ENCODE results near the gene ZBTB34.

The ZBTB34 gene

DNA sequence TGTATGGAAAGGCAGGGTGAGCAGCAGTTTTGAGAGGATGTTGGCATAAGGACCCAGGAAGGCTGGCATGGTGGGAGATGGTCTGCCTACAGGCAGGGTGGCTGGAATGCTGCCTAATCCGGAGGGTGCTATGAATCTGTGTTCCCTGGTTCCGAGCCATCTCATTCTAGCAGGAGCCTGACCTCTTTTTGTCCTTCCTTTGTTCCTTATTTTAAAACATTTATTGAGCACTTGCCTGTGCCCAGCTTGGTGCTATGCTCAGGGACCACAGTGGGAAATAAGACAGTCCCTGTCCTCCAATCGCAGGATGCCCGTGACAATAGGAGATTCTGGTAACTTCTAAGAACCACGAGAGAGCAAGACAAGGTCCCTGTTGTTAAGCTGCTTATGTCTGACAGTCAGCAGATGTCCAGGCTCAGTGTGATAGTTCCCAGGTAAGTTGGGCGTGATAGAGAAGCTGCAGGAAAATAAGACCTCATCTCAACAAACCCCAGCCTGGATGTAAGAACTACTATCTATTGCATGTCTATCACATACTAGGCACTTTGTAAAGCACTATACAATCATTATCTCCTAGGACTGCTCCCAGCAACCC is 9.1 kb upstream of the ZBTB34 start:
- H3K9me3 ChIP-seq (ENCODE audit: insufficient read depth, low read length), result no peaks in the 10 kb centered on the region
- no peak overlapping the region for H3K4me3 ChIP-seq (ENCODE audit: low read length)
- H3K4me2 ChIP-seq (ENCODE audit: low read length), result no peak overlapping the region
- no peak overlapping the region for H3K27ac ChIP-seq (ENCODE audit: low read length)
- H3K4me1 ChIP-seq (ENCODE audit: low read length), result no peaks in the 10 kb centered on the region
- no peaks in the 10 kb centered on the region for H4K20me1 ChIP-seq (ENCODE audit: insufficient read depth, low read length)
- H2AFZ ChIP-seq (ENCODE audit: low read depth, low read length), result no peak overlapping the region
- H3K27me3 ChIP-seq (ENCODE audit: low read depth, low read length), result peaks cover 31% of the 10 kb centered on the region
- H3K9ac ChIP-seq (ENCODE audit: low read length), result no peak overlapping the region
- no peaks in the 10 kb centered on the region for H3K36me3 ChIP-seq (replicated peaks; ENCODE audit: low read depth, low read length)
- no peaks in the 10 kb centered on the region for H3K79me2 ChIP-seq (ENCODE audit: low read length)
- no peak for TF ChIP-seq CTCF (IDR thresholded peaks at IDR 0.05; ENCODE audit: low read depth, low read length)

DNA sequence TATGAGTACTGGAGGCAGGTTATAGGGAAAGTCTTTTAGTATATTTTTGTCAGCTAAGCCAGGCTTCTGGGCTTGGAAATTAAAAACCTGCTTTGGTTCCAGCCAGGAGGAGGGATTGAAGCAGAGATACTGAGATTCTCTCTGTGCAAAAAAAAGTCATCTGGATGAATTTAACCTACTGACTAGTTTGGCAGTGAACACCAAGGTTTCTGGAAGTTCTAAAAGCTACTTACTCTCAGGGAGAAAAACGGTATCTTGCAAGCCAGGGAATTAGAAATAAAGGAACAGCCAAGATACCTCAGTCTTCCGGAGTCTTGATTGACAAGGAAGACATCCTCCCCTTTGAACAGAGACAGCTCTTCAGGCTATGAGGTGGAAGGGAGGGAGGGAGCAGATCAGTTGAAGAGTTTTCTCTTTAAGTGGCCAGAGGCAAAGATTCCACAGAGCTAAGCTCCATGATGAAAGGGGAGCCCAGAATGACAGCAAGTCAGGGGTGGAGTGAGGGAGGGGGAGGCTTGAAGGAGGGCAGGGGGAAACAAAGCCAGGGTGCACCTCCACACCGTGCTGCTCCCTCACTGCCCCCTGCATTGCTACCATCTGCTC is 8.3 kb upstream of the ZBTB34 start:
- Histone ChIP-seq H3K36me3 (replicated peaks; ENCODE audit: low read depth, low read length) (no peaks in the 10 kb centered on the region), H3K9me3 (ENCODE audit: insufficient read depth, low read length) (no peaks in the 10 kb centered on the region), H3K4me2 (ENCODE audit: low read length) (no peak overlapping the region), H3K4me3 (ENCODE audit: low read length) (no peak overlapping the region), H4K20me1 (ENCODE audit: insufficient read depth, low read length) (no peaks in the 10 kb centered on the region), H3K27me3 (ENCODE audit: low read depth, low read length) (peaks cover 36% of the 10 kb centered on the region), H3K79me2 (ENCODE audit: low read length) (no peaks in the 10 kb centered on the region), H3K4me1 (ENCODE audit: low read length) (no peaks in the 10 kb centered on the region), H3K27ac (ENCODE audit: low read length) (no peak overlapping the region), H2AFZ (ENCODE audit: low read depth, low read length) (no peak overlapping the region), H3K9ac (ENCODE audit: low read length) (no peak overlapping the region)
- TF ChIP-seq EZH2phosphoT487 (IDR thresholded peaks at IDR 0.05; ENCODE audit: low read depth) (no peak), CTCF (IDR thresholded peaks at IDR 0.05; ENCODE audit: low read depth, low read length) (no peak)

DNA sequence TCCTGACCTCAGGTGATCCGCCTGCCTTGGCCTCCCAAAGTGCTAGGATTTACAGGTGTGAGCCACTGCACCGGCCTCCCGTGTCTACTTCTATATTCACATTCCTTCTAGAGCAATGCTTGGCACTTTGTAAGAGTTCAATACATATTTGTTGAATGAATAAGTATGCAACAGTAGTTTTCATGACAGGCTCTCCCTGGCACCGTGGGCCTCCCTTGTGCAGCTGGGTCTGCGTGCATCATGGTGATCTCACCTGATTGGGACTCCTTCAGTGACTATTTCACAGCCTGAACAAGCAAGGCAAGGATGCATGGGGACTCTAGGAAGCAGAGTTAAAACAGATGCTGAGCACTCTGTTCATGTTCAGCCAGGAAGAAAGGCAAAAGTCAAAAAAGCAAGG is 6.8 kb upstream of the ZBTB34 start:
- Histone ChIP-seq H3K4me1 (ENCODE audit: low read length) (no peaks in the 10 kb centered on the region), H3K4me2 (ENCODE audit: low read length) (no peak overlapping the region), H3K79me2 (ENCODE audit: low read length) (no peaks in the 10 kb centered on the region), H3K4me3 (ENCODE audit: low read length) (no peak overlapping the region), H3K27ac (ENCODE audit: low read length) (no peak overlapping the region), H2AFZ (ENCODE audit: low read depth, low read length) (no peak overlapping the region), H3K36me3 (replicated peaks; ENCODE audit: low read depth, low read length) (no peaks in the 10 kb centered on the region), H3K9ac (ENCODE audit: low read length) (no peak overlapping the region), H4K20me1 (ENCODE audit: insufficient read depth, low read length) (no peaks in the 10 kb centered on the region), H3K27me3 (ENCODE audit: low read depth, low read length) (peaks cover 46% of the 10 kb centered on the region), H3K9me3 (ENCODE audit: insufficient read depth, low read length) (no peaks in the 10 kb centered on the region)
- no peak for TF ChIP-seq EZH2phosphoT487 (IDR thresholded peaks at IDR 0.05; ENCODE audit: low read depth)
- TF ChIP-seq CTCF (IDR thresholded peaks at IDR 0.05; ENCODE audit: low read depth, low read length), result no peak

DNA sequence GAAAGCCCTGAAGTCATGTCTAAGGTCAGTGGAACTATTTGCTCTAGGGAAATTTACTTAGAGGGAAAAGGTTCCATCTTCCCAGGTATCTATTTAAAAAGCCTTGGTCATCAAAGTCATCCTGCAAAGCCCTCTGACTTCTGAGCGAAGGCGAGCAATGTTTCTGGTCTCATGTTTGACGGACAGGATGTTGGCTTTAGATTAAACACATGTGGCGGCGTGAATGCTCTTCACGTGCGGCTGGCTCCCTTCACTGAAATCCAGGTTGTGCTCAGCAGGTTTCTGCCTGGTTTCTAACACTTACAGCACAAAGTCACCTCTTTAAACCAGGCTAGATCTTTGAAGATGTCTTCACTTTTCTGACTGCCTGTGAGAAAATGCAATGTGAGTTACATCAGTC is 5.7 kb upstream of the ZBTB34 start:
- Histone ChIP-seq H3K9ac (ENCODE audit: low read length) (no peak overlapping the region), H3K79me2 (ENCODE audit: low read length) (no peaks in the 10 kb centered on the region), H3K4me2 (ENCODE audit: low read length) (no peak overlapping the region), H3K4me3 (ENCODE audit: low read length) (no peak overlapping the region), H2AFZ (ENCODE audit: low read depth, low read length) (no peak overlapping the region), H3K4me1 (ENCODE audit: low read length) (peaks cover 3% of the 10 kb centered on the region), H3K27me3 (ENCODE audit: low read depth, low read length) (peaks cover 50% of the 10 kb centered on the region), H3K27ac (ENCODE audit: low read length) (no peak overlapping the region), H3K36me3 (replicated peaks; ENCODE audit: low read depth, low read length) (no peaks in the 10 kb centered on the region), H4K20me1 (ENCODE audit: insufficient read depth, low read length) (no peaks in the 10 kb centered on the region), H3K9me3 (ENCODE audit: insufficient read depth, low read length) (no peaks in the 10 kb centered on the region)
- TF ChIP-seq EZH2phosphoT487 (IDR thresholded peaks at IDR 0.05; ENCODE audit: low read depth) (no peak), CTCF (IDR thresholded peaks at IDR 0.05; ENCODE audit: low read depth, low read length) (no peak)

All from OCI-LY3 (cell line).